Endothelial cell of umbilical vein (primary cell): ENCODE results near the gene ANKMY2. TPM values are rescaled to one million over a fixed set of nuclear protein-coding genes. Genes with fewer than 3 reads are reported as not detected.
A peak's percentile ranks its signal among the peaks of the same experiment; 100 is the strongest.

Experiments used
- BruUV-seq: library from RNA; stranded (reverse); fragments of 400-500 nt; replicated peaks from 2 replicates; lab custom pipeline; 2021; lab: Mats Ljungman, UMichigan
- CTCF ChIA-PET: fragments of 300-600, 350-600 bp; sonication (Branson Sonifier 250); formaldehyde crosslinking; loops from one replicate; lab custom pipeline; 2021; ENCODE audit warnings: antibody characterized with exemption, inconsistent platforms; lab: Charles Lee
- POLR2A ChIA-PET: fragments of 300-600, 350-600 bp; sonication (Branson Sonifier 250); formaldehyde crosslinking; loops from one replicate; lab custom pipeline; 2021; ENCODE audit warnings: antibody characterized with exemption, inconsistent platforms; lab: Charles Lee
- DNase-seq: peaks from one replicate; pipeline ENCODE4 v3.0.0-alpha.2; 2011; ENCODE audit warnings: low read depth, low spot score
- FAIRE-seq: peaks from 2 replicates; lab custom pipeline; 2011; peaks lifted over from hg19 to GRCh38; lab: Jason Lieb, UNC
- H2AFZ ChIP-seq: 2 replicates; pipeline ENCODE4 v1.6.0; 2012; ENCODE audit warnings: low read depth, low read length, control low read depth, inconsistent platforms
- H3K27ac ChIP-seq: 2 replicates; pipeline ENCODE4 v1.5.1; 2011; ENCODE audit warnings: low read depth, mild to moderate bottlenecking, control low read depth, low read length, moderate library complexity; ENCODE audit not compliant: insufficient read depth
- H3K27me3 ChIP-seq, 2 experiments: 2 replicates each; pipeline versions ENCODE4 v1.6.0 to v1.6.1; 2011; ENCODE audit warnings: low read length in 2 of 2, mixed read lengths in 1 of 2; ENCODE audit not compliant: control insufficient read depth in 2 of 2, insufficient read depth in 2 of 2
- H3K36me3 ChIP-seq, 2 experiments: 2 replicates in 1 of 2; 3 replicates in 1 of 2; pipeline ENCODE4 v1.5.1; 2011; ENCODE audit warnings: low read length in 2 of 2, mild to moderate bottlenecking in 1 of 2, moderate library complexity in 1 of 2; ENCODE audit not compliant: control insufficient read depth in 2 of 2, insufficient read depth in 2 of 2; ENCODE audit errors: extremely low read depth in 1 of 2
- H3K4me1 ChIP-seq: 3 replicates; pipeline ENCODE4 v1.5.1; 2011; ENCODE audit warnings: mild to moderate bottlenecking, low read length; ENCODE audit not compliant: control insufficient read depth, insufficient read depth; ENCODE audit errors: extremely low read depth
- H3K4me2 ChIP-seq: 2 replicates; pipeline ENCODE4 v1.6.1; 2011; ENCODE audit warnings: low read length, control low read depth, mixed read lengths; ENCODE audit not compliant: insufficient read depth
- H3K4me3 ChIP-seq, 3 experiments: fragments of 200-600 bp in 1 of 3; sonication (generic), shearing (Covaris generic) in 1 of 3; replicated peaks in 1 of 3; 2 replicates each; pipeline ENCODE4 v1.5.1; 2011 to 2016; ENCODE audit warnings: control low read depth in 3 of 3, low read length in 3 of 3, mild to moderate bottlenecking in 2 of 3, inconsistent platforms in 1 of 3, low read depth in 1 of 3, moderate library complexity in 1 of 3; ENCODE audit not compliant: insufficient read depth in 1 of 3
- H3K79me2 ChIP-seq: 2 replicates; pipeline ENCODE4 v1.6.0; 2012; ENCODE audit warnings: low read length, inconsistent platforms; ENCODE audit not compliant: control insufficient read depth, insufficient read depth
- H3K9ac ChIP-seq: replicated peaks from 2 replicates; pipeline ENCODE3; 2011; ENCODE audit warnings: low read length, control low read depth; ENCODE audit not compliant: insufficient read depth; ENCODE audit errors: extremely low read depth
- H3K9me1 ChIP-seq: replicated peaks from 3 replicates; pipeline ENCODE4 v1.6.0; 2011; ENCODE audit warnings: mild to moderate bottlenecking, low read length; ENCODE audit not compliant: control insufficient read depth, insufficient read depth; ENCODE audit errors: extremely low read depth
- H3K9me3 ChIP-seq: replicated peaks from 2 replicates; pipeline ENCODE4 v1.5.1; 2012; ENCODE audit warnings: low read length, inconsistent platforms; ENCODE audit not compliant: control insufficient read depth, insufficient read depth
- H4K20me1 ChIP-seq: replicated peaks from 2 replicates; pipeline ENCODE3; 2011; ENCODE audit warnings: mild to moderate bottlenecking, low read length; ENCODE audit not compliant: control insufficient read depth, insufficient read depth; ENCODE audit errors: extremely low read depth
- CTCF ChIP-seq, 2 donors: IDR thresholded peaks; 1 replicate in 1 of 2; 2 replicates in 1 of 2; pipeline ENCODE4 v1.5.1; 2011; ENCODE audit warnings: low read length in 2 of 2, mild to moderate bottlenecking in 2 of 2, moderate library complexity in 2 of 2, control low read depth in 1 of 2, inconsistent platforms in 1 of 2, low read depth in 1 of 2; ENCODE audit not compliant: insufficient read depth in 1 of 2; ENCODE audit errors: extremely low read depth in 1 of 2
- EZH2 ChIP-seq: IDR thresholded peaks from 2 replicates; pipeline ENCODE4 v1.6.1; 2012; ENCODE audit warnings: borderline replicate concordance, low read depth, mild to moderate bottlenecking, moderate library complexity, low read length, inconsistent platforms; ENCODE audit not compliant: severe bottlenecking
- FOS ChIP-seq: IDR thresholded peaks from 2 replicates; pipeline ENCODE4 v1.6.1; 2011; ENCODE audit warnings: mild to moderate bottlenecking, low read length, moderate library complexity, borderline replicate concordance; ENCODE audit not compliant: insufficient read depth
- GATA2 ChIP-seq: IDR thresholded peaks from 2 replicates; pipeline ENCODE4 v1.7.0; 2011; ENCODE audit warnings: low read depth, mild to moderate bottlenecking, moderate library complexity, mixed read lengths, low read length; ENCODE audit not compliant: insufficient read length, insufficient read depth
- JUN ChIP-seq: IDR thresholded peaks from 2 replicates; pipeline ENCODE4 v1.6.1; 2011; ENCODE audit warnings: borderline replicate concordance, low read depth; ENCODE audit not compliant: insufficient read length, insufficient read depth
- MAX ChIP-seq: IDR thresholded peaks from 2 replicates; pipeline ENCODE4 v1.6.1; 2011; ENCODE audit not compliant: insufficient read depth, insufficient read length
- MYC ChIP-seq: IDR thresholded peaks from one replicate; pipeline ENCODE4 v1.6.1; 2011; ENCODE audit warnings: mild to moderate bottlenecking, low read depth, low read length
- POLR2A ChIP-seq: IDR thresholded peaks from 2 replicates; pipeline ENCODE4 v1.6.1; 2012; ENCODE audit warnings: low read depth, mild to moderate bottlenecking, control low read depth, low read length
- POLR2AphosphoS5 ChIP-seq: IDR thresholded peaks from 2 replicates; pipeline ENCODE4 v1.6.1; 2012; ENCODE audit warnings: low read depth, mild to moderate bottlenecking, control low read depth, low read length, moderate library complexity; ENCODE audit not compliant: insufficient read depth
- dilution Hi-C: fragments of 300-500 bp; cut with MboI; formaldehyde crosslinking; loops from one replicate; pipeline ENCODE4 v1.15.0; 2019; ENCODE audit warnings: low sequenced_read_pairs; ENCODE audit not compliant: extremely low pct_ligation_motif_present
- intact Hi-C: fragments of 100-400 bp; cut with micrococcal nuclease; formaldehyde crosslinking; loops from one replicate; pipeline ENCODE4 v1.10.0; 2022
- polyA plus RNA-seq, 4 experiments: library from polyadenylated mRNA; depleted of rRNA in 3 of 4; stranded (reverse) in 3 of 4; unstranded in 1 of 4; fragments of >200 nt; gene quantifications; 2 replicates each; pipeline versions ENCODE4 v1.2.1 to v1.2.3, GENCODE V29; 2011 to 2012; ENCODE audit warnings: missing spikeins in 1 of 4
- total RNA-seq: library from RNA; stranded (reverse); gene quantifications from 2 replicates; pipeline ENCODE4 v1.2.3, GENCODE V29; 2021

ANKMY2 gene
- total and polyA plus RNA-seq, 2 donors (not counting 3 experiments of a cell fraction or from before 2014, with no cell fraction given): 7.7 to 11.6 TPM

- Histone ChIP-seq H3K4me3 (no peak overlapping the region), H2AFZ (no peak overlapping the region), H3K9me1 (no peaks in the 10 kb centered on the region), H3K27ac (no peak overlapping the region), H3K4me1 (peaks cover 51% of the 10 kb centered on the region), H3K9ac (no peak overlapping the region), H3K27me3 (no peaks in the 10 kb centered on the region), H3K9me3 (no peaks in the 10 kb centered on the region), H3K79me2 (peaks cover 99% of the 10 kb centered on the region), H4K20me1 (no peaks in the 10 kb centered on the region), H3K36me3 (no peaks in the 10 kb centered on the region), H3K4me2 (peak overlapping the region; percentile 76)
- no TSS peak for BruUV-seq
- dilution Hi-C loops (no loop called here), intact Hi-C loops (no loop called here)
- POLR2A ChIA-PET: no interaction called here
- TF ChIP-seq FOS (no peak), GATA2 (no peak), POLR2AphosphoS5 (no peak), CTCF (IDR thresholded peaks at IDR 0.05; ENCODE audit: extremely low read depth in 1 of 2, insufficient read depth in 1 of 2, low read depth in 1 of 2, low read length in 2 of 2) (no peak), POLR2A (no peak), MAX (no peak), EZH2 (no peak), JUN (no peak), MYC (no peak)
- no peak for DNase-seq
- FAIRE-seq: no peak
- CTCF ChIA-PET: interaction anchor here (1.4 kb wide), 1 partner anchor 24 kb away, joined by 3 read pairs; no protein-coding TSS in a partner anchor
Observed at GRCh38 chr7:16652240-16652583, 6.7 kb upstream of the ANKMY2 start.
